ENCODE results near the gene CWC15. TPM values are rescaled to one million over a fixed set of nuclear protein-coding genes. Genes with fewer than 3 reads are reported as not detected.

The CWC15 gene
- total RNA-seq, 6 experiments from 2014 or later: 54.4 to 84.5 (median 64.5) TPM

DNA sequence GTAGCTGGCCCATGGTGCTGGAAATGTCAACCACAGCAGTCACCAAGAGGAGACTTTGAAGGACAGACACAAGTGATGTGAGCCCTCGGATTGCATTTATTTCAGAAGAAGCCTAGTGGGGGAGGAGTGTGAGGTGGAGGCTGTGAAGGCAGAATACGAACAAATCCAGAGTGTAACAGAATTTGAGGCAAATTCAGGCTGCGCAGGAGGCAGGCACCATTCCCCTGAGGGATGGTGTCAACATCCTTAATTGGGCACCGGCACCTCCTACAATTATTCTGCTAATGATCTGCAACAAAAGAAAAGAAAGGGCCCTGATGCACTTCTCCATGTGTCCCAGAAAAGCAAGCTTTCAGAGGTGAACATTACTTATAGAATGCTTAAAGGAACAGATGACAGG, 32.2 kb downstream of the CWC15 start:
- H3K27ac Mint-ChIP-seq: no peak overlapping the region
- no peaks in the 10 kb centered on the region; the same call in 1 of the 2 replicates for H3K27me3 Mint-ChIP-seq (ENCODE audit: insufficient read depth)
- H3K4me3 Mint-ChIP-seq: no peak overlapping the region
- no peak for DNase-seq
- H3K9me3 Mint-ChIP-seq: no peaks in the 10 kb centered on the region; the same call in 1 of the 2 replicates
- H3K4me1 Mint-ChIP-seq (ENCODE audit: low read depth): peaks cover 32% of the 10 kb centered on the region
- H3K36me3 Mint-ChIP-seq (ENCODE audit: low read depth): 0 out of 2 replicates have a peak, but pooled peaks cover 4% of the 10 kb centered on the region
- TF ChIP-seq, protein P1, sequence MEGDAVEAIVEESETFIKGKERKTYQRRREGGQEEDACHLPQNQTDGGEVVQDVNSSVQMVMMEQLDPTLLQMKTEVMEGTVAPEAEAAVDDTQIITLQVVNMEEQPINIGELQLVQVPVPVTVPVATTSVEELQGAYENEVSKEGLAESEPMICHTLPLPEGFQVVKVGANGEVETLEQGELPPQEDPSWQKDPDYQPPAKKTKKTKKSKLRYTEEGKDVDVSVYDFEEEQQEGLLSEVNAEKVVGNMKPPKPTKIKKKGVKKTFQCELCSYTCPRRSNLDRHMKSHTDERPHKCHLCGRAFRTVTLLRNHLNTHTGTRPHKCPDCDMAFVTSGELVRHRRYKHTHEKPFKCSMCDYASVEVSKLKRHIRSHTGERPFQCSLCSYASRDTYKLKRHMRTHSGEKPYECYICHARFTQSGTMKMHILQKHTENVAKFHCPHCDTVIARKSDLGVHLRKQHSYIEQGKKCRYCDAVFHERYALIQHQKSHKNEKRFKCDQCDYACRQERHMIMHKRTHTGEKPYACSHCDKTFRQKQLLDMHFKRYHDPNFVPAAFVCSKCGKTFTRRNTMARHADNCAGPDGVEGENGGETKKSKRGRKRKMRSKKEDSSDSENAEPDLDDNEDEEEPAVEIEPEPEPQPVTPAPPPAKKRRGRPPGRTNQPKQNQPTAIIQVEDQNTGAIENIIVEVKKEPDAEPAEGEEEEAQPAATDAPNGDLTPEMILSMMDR (IDR thresholded peaks at IDR 0.05): no peak

DNA sequence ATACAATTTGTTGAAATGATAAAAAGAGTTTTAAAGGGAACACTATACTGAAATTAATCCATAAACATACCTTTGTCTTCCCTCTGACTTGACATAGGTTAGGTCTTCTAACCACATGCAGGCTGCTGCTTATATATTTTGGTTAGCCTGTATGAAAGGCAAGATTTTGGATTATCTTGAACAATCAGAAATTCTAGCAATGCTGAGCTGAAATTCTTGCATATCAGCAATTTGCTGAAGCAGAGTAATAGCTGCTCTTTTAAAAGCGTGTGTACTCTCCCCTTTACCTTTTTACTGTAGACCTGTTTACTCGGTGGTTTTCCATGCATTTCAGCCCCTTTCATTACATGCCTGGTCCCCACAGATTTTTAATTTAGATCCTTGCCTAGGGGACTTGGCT, 34.0 kb downstream of the CWC15 start:
- no peak overlapping the region for H3K27ac Mint-ChIP-seq
- peaks cover 49% of the 10 kb centered on the region for H3K4me1 Mint-ChIP-seq (ENCODE audit: low read depth)
- H3K36me3 Mint-ChIP-seq (ENCODE audit: low read depth): 0 out of 2 replicates have a peak, but pooled peaks cover 4% of the 10 kb centered on the region
- no peak for DNase-seq
- H3K9me3 Mint-ChIP-seq: no peaks in the 10 kb centered on the region; the same call in 1 of the 2 replicates
- TF ChIP-seq, protein P1 (IDR thresholded peaks at IDR 0.05): no peak
- H3K27me3 Mint-ChIP-seq (ENCODE audit: insufficient read depth): no peaks in the 10 kb centered on the region; the same call in 1 of the 2 replicates
- H3K4me3 Mint-ChIP-seq: no peak overlapping the region

DNA sequence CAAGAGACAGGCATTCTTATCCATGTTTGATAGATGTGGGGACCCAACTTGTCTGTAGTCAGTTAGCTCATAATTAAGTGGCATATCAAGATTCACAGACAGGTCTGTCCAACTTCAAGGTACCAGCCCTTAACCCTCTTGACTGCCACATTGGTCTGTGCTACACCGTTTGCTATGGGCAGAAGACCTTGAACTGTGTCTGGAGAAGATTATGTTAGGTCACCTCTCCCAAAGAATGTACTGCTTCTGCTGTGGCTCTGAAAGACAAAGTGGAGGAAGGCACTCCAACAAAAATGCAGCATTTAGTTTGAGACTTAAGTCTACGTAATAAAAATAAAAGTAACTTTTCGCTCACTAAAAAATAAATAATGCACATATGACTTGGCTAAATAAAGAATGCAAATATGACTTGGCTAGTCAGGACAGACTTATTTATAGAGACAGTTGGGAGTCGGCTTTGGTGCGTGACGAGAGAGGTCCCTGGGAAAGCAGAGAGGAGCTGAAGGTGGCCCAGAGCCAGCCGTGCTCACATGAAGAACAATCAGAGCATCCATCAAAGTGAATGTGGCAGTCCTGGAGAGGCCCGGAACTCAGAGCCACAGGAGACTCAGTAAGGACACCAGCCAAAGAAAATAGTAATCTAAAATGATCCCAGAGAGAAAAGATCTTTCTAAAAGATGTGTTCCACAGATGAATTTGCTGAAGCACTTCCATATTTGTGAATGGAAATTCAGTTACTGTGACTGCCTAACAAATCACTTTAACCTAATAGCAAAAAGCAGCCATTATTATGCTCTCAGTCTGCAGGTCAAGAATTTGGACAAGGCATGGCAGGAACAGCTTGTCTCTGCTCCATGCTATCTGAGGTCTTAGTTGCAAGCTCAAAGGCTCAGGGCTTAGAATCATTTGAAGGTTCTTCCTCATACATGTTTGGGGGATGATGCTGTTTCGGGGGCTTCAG, 35.0 kb downstream of the CWC15 start:
- peak; percentile 85 for DNase-seq
- Mint-ChIP-seq H3K36me3 (ENCODE audit: low read depth) (0 out of 2 replicates have a peak, but pooled peaks cover 2% of the 10 kb centered on the region), H3K4me1 (ENCODE audit: low read depth) (peaks cover 59% of the 10 kb centered on the region), H3K4me3 (peak overlapping the region; percentile 72), H3K27ac (peak overlapping the region; percentile 93), H3K27me3 (ENCODE audit: insufficient read depth) (no peaks in the 10 kb centered on the region; the same call in 1 of the 2 replicates), H3K9me3 (no peaks in the 10 kb centered on the region; the same call in 1 of the 2 replicates)
- TF ChIP-seq, protein P1 (IDR thresholded peaks at IDR 0.05): no peak

DNA sequence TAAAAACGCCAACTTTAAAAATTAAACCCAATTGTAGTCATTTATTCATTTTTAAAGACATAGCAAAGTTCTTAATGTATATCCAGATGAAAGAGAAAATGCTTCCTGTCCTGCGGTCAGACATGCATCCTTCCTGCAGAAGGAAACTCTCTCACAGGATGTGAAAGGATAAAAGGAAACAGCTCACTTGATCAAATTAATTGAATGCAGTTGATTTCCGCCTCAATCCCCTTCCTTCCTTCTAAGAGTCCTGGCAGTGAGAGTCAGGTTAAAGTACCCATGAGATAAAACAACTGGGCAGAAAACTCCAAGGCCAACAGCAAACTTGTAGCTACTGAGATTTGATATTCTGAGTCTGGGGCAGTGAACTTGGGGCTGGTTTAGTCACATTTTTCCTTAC, 38.5 kb downstream of the CWC15 start:
- Mint-ChIP-seq H3K27ac (peak overlapping the region; percentile 98), H3K4me1 (ENCODE audit: low read depth) (peaks cover 87% of the 10 kb centered on the region), H3K9me3 (no peaks in the 10 kb centered on the region)

DNA sequence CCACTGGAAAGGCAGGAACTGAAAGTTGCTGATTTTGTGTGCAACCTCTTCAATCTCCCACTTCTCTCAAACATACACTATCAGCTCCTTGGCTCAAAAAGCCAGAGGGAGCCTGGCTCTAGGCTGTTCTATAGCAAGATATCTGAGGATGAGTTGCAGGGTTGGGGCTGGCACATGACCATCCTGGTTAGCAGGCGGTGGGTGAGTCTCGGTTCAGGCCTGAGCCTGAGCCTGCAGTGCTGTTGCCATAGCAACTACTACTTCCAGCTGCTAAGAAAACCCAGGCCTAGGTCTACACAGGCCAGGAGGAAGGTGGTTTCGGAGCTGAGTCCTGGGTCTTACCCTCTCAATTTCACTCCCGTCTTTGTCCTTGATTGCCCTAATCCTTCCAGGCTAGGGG, 39.0 kb downstream of the CWC15 start:
- no peaks in the 10 kb centered on the region for H3K9me3 Mint-ChIP-seq
- no peaks in the 10 kb centered on the region; the same call in 1 of the 2 replicates for H3K27me3 Mint-ChIP-seq (ENCODE audit: insufficient read depth)
- DNase-seq: peak; percentile 62
- H3K4me1 Mint-ChIP-seq (ENCODE audit: low read depth): peaks cover 87% of the 10 kb centered on the region
- H3K36me3 Mint-ChIP-seq (ENCODE audit: low read depth): no peaks in the 10 kb centered on the region
- H3K4me3 Mint-ChIP-seq: peak overlapping the region; percentile 76
- H3K27ac Mint-ChIP-seq: peak overlapping the region; percentile 98
- TF ChIP-seq, protein P1 (IDR thresholded peaks at IDR 0.05): no peak

More for the DNA sequence above, 38.5 kb downstream of the CWC15 start:
- TF ChIP-seq, protein P1 (IDR thresholded peaks at IDR 0.05): no peak
- no peaks in the 10 kb centered on the region for H3K36me3 Mint-ChIP-seq (ENCODE audit: low read depth)
- no peak overlapping the region for H3K4me3 Mint-ChIP-seq
- H3K27me3 Mint-ChIP-seq (ENCODE audit: insufficient read depth): no peaks in the 10 kb centered on the region; the same call in 1 of the 2 replicates
- DNase-seq: no peak
